ENCODE measurements around the gene CALN1.

The CALN1 gene

GRCh38 chr7:72039460-72039859 is 372.7 kb downstream of the CALN1 start:
- Histone ChIP-seq H3K27ac (0 out of 22 replicates have a peak overlapping the region, but pooled peaks of 1 of the 11 experiments have one; percentile 22), H3K9me3 (replicated peaks in 1 of 11) (peaks cover 39 to 73% (median 60%) of the 10 kb centered on the region in 11 experiments), H3K4me1 (peaks cover 35 to 65% (median 44%) of the 10 kb centered on the region in 10 experiments), H3K27me3 (no peaks in the 10 kb centered on the region), H3K4me2 (peak overlapping the region in 4 of 11 experiments; percentile 2 to 35 (median 14); a peak in 4 of 22 replicates), H4K20me1 (no peaks in the 10 kb centered on the region), H3K4me3 (no peak overlapping the region), H3K36me3 (0 out of 22 replicates have a peak, but pooled peaks cover 0 to 14% (median 0%) of the 10 kb centered on the region in 11 experiments), H3K9ac (no peak overlapping the region)
- no peak for TF ChIP-seq Cebpa-rat (IDR thresholded peaks at IDR 0.05)

GRCh38 chr7:72038022-72038732 is 374.0 kb downstream of the CALN1 start:
- H3K4me1 ChIP-seq: peaks cover 24 to 72% (median 34%) of the 10 kb centered on the region in 10 experiments

GRCh38 chr7:72037516-72037915 is 374.6 kb downstream of the CALN1 start:
- Histone ChIP-seq H3K9ac (no peak overlapping the region), H3K27me3 (no peaks in the 10 kb centered on the region), H3K27ac (peak overlapping the region in 2 of 11 experiments; percentile 7; a peak in 4 of 22 replicates), H3K36me3 (0 out of 22 replicates have a peak, but pooled peaks cover 0 to 14% (median 0%) of the 10 kb centered on the region in 11 experiments), H3K4me1 (peaks cover 17 to 72% (median 27%) of the 10 kb centered on the region in 10 experiments), H3K4me3 (no peak overlapping the region), H3K9me3 (replicated peaks in 1 of 11) (peaks cover 39 to 67% (median 58%) of the 10 kb centered on the region in 11 experiments), H3K4me2 (peak overlapping the region in 10 of 11 experiments; percentile 6 to 58 (median 25); a peak in 13 of 22 replicates), H4K20me1 (no peaks in the 10 kb centered on the region)
- no peak for TF ChIP-seq Cebpa-rat (IDR thresholded peaks at IDR 0.05)

More at GRCh38 chr7:72038022-72038732, 374.0 kb downstream of the CALN1 start:
- TF ChIP-seq Cebpa-rat (IDR thresholded peaks at IDR 0.05): no peak
- Histone ChIP-seq H3K27ac (peak overlapping the region in 2 of 11 experiments; percentile 7; a peak in 4 of 22 replicates), H4K20me1 (no peaks in the 10 kb centered on the region), H3K4me2 (peak overlapping the region in 10 of 11 experiments; percentile 6 to 58 (median 25); a peak in 13 of 22 replicates), H3K4me3 (no peak overlapping the region), H3K27me3 (no peaks in the 10 kb centered on the region), H3K36me3 (0 out of 22 replicates have a peak, but pooled peaks cover 0 to 14% (median 0%) of the 10 kb centered on the region in 11 experiments), H3K9ac (no peak overlapping the region), H3K9me3 (replicated peaks in 1 of 11) (peaks cover 39 to 67% (median 60%) of the 10 kb centered on the region in 11 experiments)

- no peak for TF ChIP-seq Cebpa-rat (IDR thresholded peaks at IDR 0.05)
These were observed 376.9 kb downstream of the CALN1 start for GRCh38 chr7:72035266-72035665.

GRCh38 chr7:72032934-72033333 is 379.2 kb downstream of the CALN1 start:
- Histone ChIP-seq H3K4me1 (peaks cover 4 to 49% (median 20%) of the 10 kb centered on the region in 10 experiments; a peak in 17 of 20 replicates), H3K27ac (no peak overlapping the region; a peak in 1 of 22 replicates), H3K36me3 (no peaks in the 10 kb centered on the region)

More at GRCh38 chr7:72035266-72035665, 376.9 kb downstream of the CALN1 start:
- Histone ChIP-seq H3K9me3 (replicated peaks in 1 of 11) (peaks cover 19 to 45% (median 36%) of the 10 kb centered on the region in 11 experiments), H4K20me1 (no peaks in the 10 kb centered on the region), H3K27me3 (no peaks in the 10 kb centered on the region), H3K4me1 (peaks cover 11 to 69% (median 23%) of the 10 kb centered on the region in 10 experiments; a peak in 19 of 20 replicates), H3K27ac (peak overlapping the region in 9 of 11 experiments; percentile 27 to 62 (median 42); a peak in 14 of 22 replicates), H3K36me3 (no peaks in the 10 kb centered on the region), H3K4me2 (peak overlapping the region in 10 of 11 experiments; percentile 25 to 63 (median 50); a peak in 18 of 22 replicates), H3K4me3 (no peak overlapping the region), H3K9ac (no peak overlapping the region)

GRCh38 chr7:72030994-72031667 is 381.0 kb downstream of the CALN1 start:
- Histone ChIP-seq H3K4me3 (no peak overlapping the region), H3K36me3 (no peaks in the 10 kb centered on the region), H3K9me3 (replicated peaks in 1 of 11) (peaks cover 2 to 18% (median 10%) of the 10 kb centered on the region in 11 experiments; a peak in 15 of 22 replicates), H4K20me1 (no peaks in the 10 kb centered on the region), H3K4me1 (peaks cover 4 to 34% (median 16%) of the 10 kb centered on the region in 10 experiments; a peak in 17 of 20 replicates), H3K4me2 (no peak overlapping the region), H3K27ac (no peak overlapping the region), H3K9ac (no peak overlapping the region), H3K27me3 (no peaks in the 10 kb centered on the region)
- TF ChIP-seq Cebpa-rat (IDR thresholded peaks at IDR 0.05): no peak

More at GRCh38 chr7:72032934-72033333, 379.2 kb downstream of the CALN1 start:
- Histone ChIP-seq H3K27me3 (no peaks in the 10 kb centered on the region), H3K9ac (no peak overlapping the region), H4K20me1 (no peaks in the 10 kb centered on the region), H3K9me3 (replicated peaks in 1 of 11) (peaks cover 13 to 35% (median 26%) of the 10 kb centered on the region in 11 experiments; a peak in 21 of 22 replicates), H3K4me2 (peak overlapping the region in 1 of 11 experiments; percentile 24; a peak in 2 of 22 replicates), H3K4me3 (no peak overlapping the region)
- no peak for TF ChIP-seq Cebpa-rat (IDR thresholded peaks at IDR 0.05)

- Histone ChIP-seq H4K20me1 (no peaks in the 10 kb centered on the region), H3K9me3 (replicated peaks in 1 of 11) (peaks cover 0 to 17% (median 6%) of the 10 kb centered on the region in 11 experiments; a peak in 8 of 22 replicates), H3K27me3 (no peaks in the 10 kb centered on the region), H3K4me3 (no peak overlapping the region), H3K27ac (no peak overlapping the region), H3K4me1 (peaks cover 0 to 9% (median 0%) of the 10 kb centered on the region in 10 experiments; a peak in 2 of 20 replicates), H3K36me3 (no peaks in the 10 kb centered on the region), H3K4me2 (no peak overlapping the region), H3K9ac (no peak overlapping the region)
- no peak for TF ChIP-seq Cebpa-rat (IDR thresholded peaks at IDR 0.05)
These were observed 383.9 kb downstream of the CALN1 start for GRCh38 chr7:72028267-72028666.

- no peak overlapping the region for H3K4me3 ChIP-seq
- no peaks in the 10 kb centered on the region for H3K27me3 ChIP-seq
- no peaks in the 10 kb centered on the region for H3K4me1 ChIP-seq
- peaks cover 0 to 22% (median 6%) of the 10 kb centered on the region in 11 experiments; a peak in 8 of 22 replicates for H3K9me3 ChIP-seq (replicated peaks in 1 of 11)
- TF ChIP-seq Cebpa-rat (IDR thresholded peaks at IDR 0.05): no peak
- H3K4me2 ChIP-seq: no peak overlapping the region
- H3K9ac ChIP-seq: no peak overlapping the region
- H3K27ac ChIP-seq: no peak overlapping the region
- no peaks in the 10 kb centered on the region for H3K36me3 ChIP-seq
- no peaks in the 10 kb centered on the region for H4K20me1 ChIP-seq
These were observed 386.7 kb downstream of the CALN1 start for GRCh38 chr7:72025381-72025960.
